Karpas-422 (cell line): ENCODE measurements around the gene TUBB3. TPM values are rescaled to one million over a fixed set of nuclear protein-coding genes. Genes with fewer than 3 reads are reported as not detected.

Source experiments
- DNase-seq: peaks from one replicate; pipeline ENCODE4 v3.0.0-alpha.2; 2015
- H2AFZ ChIP-seq: fragments of 200-600 bp; sonication (generic); 2 replicates; pipeline ENCODE4 v1.6.1; 2014; ENCODE audit warnings: antibody characterized with exemption, low read length, mixed read lengths
- H3K27ac ChIP-seq: fragments of 200-600 bp; sonication (generic); 2 replicates; pipeline ENCODE4 v1.5.1; 2014; ENCODE audit warnings: mild to moderate bottlenecking, low read length, moderate library complexity
- H3K27me3 ChIP-seq: fragments of 200-600 bp; sonication (generic); 2 replicates; pipeline ENCODE4 v1.6.1; 2014; ENCODE audit warnings: low read length, mixed read lengths
- H3K36me3 ChIP-seq: fragments of 200-600 bp; sonication (generic); 2 replicates; pipeline ENCODE4 v1.6.1; 2014; ENCODE audit warnings: low read length, mixed read lengths; ENCODE audit not compliant: insufficient read depth
- H3K4me1 ChIP-seq: fragments of 200-600 bp; sonication (generic); 2 replicates; pipeline ENCODE4 v1.6.1; 2014; ENCODE audit warnings: mild to moderate bottlenecking, low read length, mixed read lengths
- H3K4me2 ChIP-seq: fragments of 200-600 bp; sonication (generic); 2 replicates; pipeline ENCODE4 v1.6.1; 2014; ENCODE audit warnings: low read length, low read depth, mild to moderate bottlenecking; ENCODE audit not compliant: poor library complexity, severe bottlenecking
- H3K4me3 ChIP-seq: fragments of 200-600 bp; sonication (generic); 2 replicates; pipeline ENCODE4 v1.5.1; 2014; ENCODE audit warnings: mild to moderate bottlenecking, antibody characterized with exemption, low read length, mixed read lengths
- H3K79me2 ChIP-seq: fragments of 200-600 bp; sonication (generic); 2 replicates; pipeline ENCODE4 v1.6.1; 2014; ENCODE audit warnings: mild to moderate bottlenecking, low read length, mixed read lengths
- H3K9ac ChIP-seq: fragments of 200-600 bp; sonication (generic); 2 replicates; pipeline ENCODE4 v1.6.0; 2014; ENCODE audit warnings: low read length
- H3K9me2 ChIP-seq: fragments of 200-600 bp; sonication (generic), shearing (Covaris generic); replicated peaks from 2 replicates; pipeline ENCODE4 v1.6.0; 2014; ENCODE audit warnings: mild to moderate bottlenecking, low read length, moderate library complexity; ENCODE audit not compliant: insufficient read depth
- H3K9me3 ChIP-seq: fragments of 300-700, 200-600 bp; sonication (generic); 2 replicates; pipeline ENCODE4 v1.6.1; 2014; ENCODE audit warnings: low read length, mixed read lengths
- H4K20me1 ChIP-seq: fragments of 200-600 bp; sonication (generic); 2 replicates; pipeline ENCODE4 v1.6.1; 2014; ENCODE audit warnings: mild to moderate bottlenecking, antibody characterized with exemption, low read length, low read depth; ENCODE audit not compliant: insufficient read depth
- total RNA-seq: library from RNA; depleted of rRNA; stranded (reverse); fragments of >200 nt; shearing (Covaris generic); gene quantifications from 2 replicates; pipeline ENCODE4 v1.2.3, GENCODE V29; 2014; ENCODE audit warnings: low replicate concordance

Gene TUBB3
- total RNA-seq, 1 experiment from 2014 or later: 210 TPM

GRCh38 chr16:89936508-89936907 lies 13.4 kb downstream of the TUBB3 start:
- Histone ChIP-seq H2AFZ (no peak overlapping the region), H4K20me1 (peaks cover 26% of the 10 kb centered on the region), H3K9ac (no peak overlapping the region), H3K9me3 (no peaks in the 10 kb centered on the region), H3K27me3 (no peaks in the 10 kb centered on the region), H3K4me2 (no peak overlapping the region), H3K79me2 (no peaks in the 10 kb centered on the region), H3K9me2 (no peaks in the 10 kb centered on the region), H3K4me1 (no peaks in the 10 kb centered on the region), H3K27ac (no peak overlapping the region), H3K4me3 (no peak overlapping the region), H3K36me3 (peaks cover 21% of the 10 kb centered on the region)
- DNase-seq: no peak

GRCh38 chr16:89936981-89937380 lies 13.8 kb downstream of the TUBB3 start:
- Histone ChIP-seq H2AFZ (no peak overlapping the region), H3K9me2 (no peaks in the 10 kb centered on the region), H3K4me2 (no peak overlapping the region), H3K27ac (no peak overlapping the region), H3K27me3 (no peaks in the 10 kb centered on the region), H4K20me1 (peaks cover 22% of the 10 kb centered on the region), H3K36me3 (peaks cover 17% of the 10 kb centered on the region), H3K4me1 (no peaks in the 10 kb centered on the region), H3K79me2 (no peaks in the 10 kb centered on the region), H3K9ac (no peak overlapping the region), H3K9me3 (no peaks in the 10 kb centered on the region), H3K4me3 (no peak overlapping the region)
- DNase-seq: no peak

GRCh38 chr16:89938175-89938885 lies 15.2 kb downstream of the TUBB3 start:
- Histone ChIP-seq H3K9me2 (no peaks in the 10 kb centered on the region), H3K4me2 (no peak overlapping the region), H3K9ac (no peak overlapping the region), H4K20me1 (peaks cover 10% of the 10 kb centered on the region), H3K4me3 (no peak overlapping the region), H3K9me3 (no peaks in the 10 kb centered on the region), H3K4me1 (no peaks in the 10 kb centered on the region), H3K27me3 (no peaks in the 10 kb centered on the region), H3K79me2 (no peaks in the 10 kb centered on the region), H3K27ac (no peak overlapping the region), H2AFZ (no peak overlapping the region), H3K36me3 (peaks cover 10% of the 10 kb centered on the region)
- no peak for DNase-seq

GRCh38 chr16:89944773-89945172 lies 21.6 kb downstream of the TUBB3 start:
- DNase-seq: peak; percentile 75
- no peaks in the 10 kb centered on the region for H3K9me2 ChIP-seq

GRCh38 chr16:89945654-89946053 lies 22.5 kb downstream of the TUBB3 start:
- H3K4me1 ChIP-seq: peaks cover 54% of the 10 kb centered on the region
- H3K9me2 ChIP-seq: no peaks in the 10 kb centered on the region
- H2AFZ ChIP-seq: no peak overlapping the region
- no peaks in the 10 kb centered on the region for H4K20me1 ChIP-seq
- peaks cover 16% of the 10 kb centered on the region for H3K79me2 ChIP-seq
- H3K9me3 ChIP-seq: no peaks in the 10 kb centered on the region
- no peak for DNase-seq
- H3K4me2 ChIP-seq: no peak overlapping the region
- no peak overlapping the region for H3K9ac ChIP-seq
- H3K27ac ChIP-seq: peak overlapping the region; percentile 97; the same call in 1 of the 2 replicates
- H3K27me3 ChIP-seq: no peaks in the 10 kb centered on the region
- no peak overlapping the region for H3K4me3 ChIP-seq
- peaks cover 10% of the 10 kb centered on the region for H3K36me3 ChIP-seq

More at GRCh38 chr16:89944773-89945172, 21.6 kb downstream of the TUBB3 start:
- Histone ChIP-seq H3K9me3 (no peaks in the 10 kb centered on the region), H3K36me3 (peaks cover 6% of the 10 kb centered on the region), H3K27ac (peak overlapping the region; percentile 42; the same call in 1 of the 2 replicates), H3K4me1 (peaks cover 45% of the 10 kb centered on the region), H3K4me3 (no peak overlapping the region), H4K20me1 (no peaks in the 10 kb centered on the region), H3K9ac (no peak overlapping the region), H3K4me2 (no peak overlapping the region), H2AFZ (no peak overlapping the region), H3K79me2 (peaks cover 8% of the 10 kb centered on the region), H3K27me3 (no peaks in the 10 kb centered on the region)

GRCh38 chr16:89946515-89946914 lies 23.4 kb downstream of the TUBB3 start:
- H3K4me2 ChIP-seq: peak overlapping the region; percentile 8

GRCh38 chr16:89949121-89949742 lies 26.1 kb downstream of the TUBB3 start:
- H3K9me3 ChIP-seq: no peaks in the 10 kb centered on the region
- DNase-seq: no peak
- peak overlapping the region; percentile 86 for H3K4me2 ChIP-seq
- H3K9me2 ChIP-seq: no peaks in the 10 kb centered on the region
- peak overlapping the region; percentile 84 for H3K4me3 ChIP-seq
- H2AFZ ChIP-seq: no peak overlapping the region
- peaks cover 15% of the 10 kb centered on the region for H3K36me3 ChIP-seq
- H3K9ac ChIP-seq: peak overlapping the region; percentile 97
- H3K4me1 ChIP-seq: peaks cover 86% of the 10 kb centered on the region
- no peaks in the 10 kb centered on the region for H4K20me1 ChIP-seq
- peaks cover 43% of the 10 kb centered on the region for H3K79me2 ChIP-seq
- peak overlapping the region; percentile 95 for H3K27ac ChIP-seq
- no peaks in the 10 kb centered on the region for H3K27me3 ChIP-seq

More at GRCh38 chr16:89946515-89946914, 23.4 kb downstream of the TUBB3 start:
- Histone ChIP-seq H3K9me2 (no peaks in the 10 kb centered on the region), H3K4me1 (peaks cover 63% of the 10 kb centered on the region), H3K9ac (peak overlapping the region; percentile 43), H3K27me3 (no peaks in the 10 kb centered on the region), H3K4me3 (no peak overlapping the region), H4K20me1 (no peaks in the 10 kb centered on the region), H2AFZ (no peak overlapping the region), H3K27ac (peak overlapping the region; percentile 97; the same call in 1 of the 2 replicates), H3K79me2 (peaks cover 25% of the 10 kb centered on the region), H3K36me3 (peaks cover 18% of the 10 kb centered on the region), H3K9me3 (no peaks in the 10 kb centered on the region)
- no peak for DNase-seq

GRCh38 chr16:89949756-89950155 lies 26.6 kb downstream of the TUBB3 start:
- no peaks in the 10 kb centered on the region for H4K20me1 ChIP-seq
- no peaks in the 10 kb centered on the region for H3K27me3 ChIP-seq
- peaks cover 20% of the 10 kb centered on the region for H3K36me3 ChIP-seq
- H3K27ac ChIP-seq: peak overlapping the region; percentile 95
- no peak overlapping the region for H2AFZ ChIP-seq
- H3K4me1 ChIP-seq: peaks cover 88% of the 10 kb centered on the region
- H3K9me2 ChIP-seq: no peaks in the 10 kb centered on the region
- no peaks in the 10 kb centered on the region for H3K9me3 ChIP-seq
- peak overlapping the region; percentile 84 for H3K4me3 ChIP-seq
- DNase-seq: no peak
- H3K9ac ChIP-seq: peak overlapping the region; percentile 97
- peaks cover 48% of the 10 kb centered on the region for H3K79me2 ChIP-seq
- peak overlapping the region; percentile 86 for H3K4me2 ChIP-seq
